Glutamatergic neuron (in vitro differentiated cells): ENCODE data around the gene R3HDM2. TPM values are rescaled to one million over a fixed set of nuclear protein-coding genes. Genes with fewer than 3 reads are reported as not detected.

ENCODE experiments used
- DNase-seq: peaks from one replicate; pipeline ENCODE4 v3.0.0; 2022
- H3K27ac Mint-ChIP-seq: one replicate; pipeline ENCODE4 v1.8.0; 2020; ENCODE audit warnings: mild to moderate bottlenecking, mixed read lengths, inconsistent platforms; ENCODE audit not compliant: unreplicated experiment
- H3K27me3 Mint-ChIP-seq: one replicate; pipeline ENCODE4 v1.8.0; 2020; ENCODE audit warnings: mild to moderate bottlenecking, moderate library complexity, mixed read lengths, inconsistent platforms; ENCODE audit not compliant: unreplicated experiment
- H3K36me3 Mint-ChIP-seq: one replicate; pipeline ENCODE4 v1.8.0; 2020; ENCODE audit warnings: mild to moderate bottlenecking, mixed read lengths, inconsistent platforms; ENCODE audit not compliant: unreplicated experiment
- H3K4me1 Mint-ChIP-seq: one replicate; pipeline ENCODE4 v1.8.0; 2020; ENCODE audit warnings: mild to moderate bottlenecking, low read depth, mixed read lengths, inconsistent platforms; ENCODE audit not compliant: unreplicated experiment
- H3K4me3 Mint-ChIP-seq: one replicate; pipeline ENCODE4 v1.8.0; 2020; ENCODE audit warnings: mild to moderate bottlenecking, mixed read lengths, inconsistent platforms; ENCODE audit not compliant: unreplicated experiment
- H3K9me3 Mint-ChIP-seq: one replicate; pipeline ENCODE4 v1.8.0; 2020; ENCODE audit warnings: mild to moderate bottlenecking, moderate library complexity, mixed read lengths, inconsistent platforms; ENCODE audit not compliant: unreplicated experiment
- total RNA-seq: library from RNA; stranded (reverse); fragmentation: NEBNext Ultra II Directional; extraction: Animal tissue kit (Norgen Biotek cat#: 25700); gene quantifications from one replicate; pipeline ENCODE4 v1.2.1, GENCODE V29; 2021; ENCODE audit not compliant: unreplicated experiment
- TF ChIP-seq, protein P1 (sequence below): fragments of 200-600 bp; sonication (generic); IDR thresholded peaks from one replicate; pipeline ENCODE4 v1.5.0; 2021; ENCODE audit not compliant: partially characterized antibody, unreplicated experiment

R3HDM2 gene
- total RNA-seq, 1 donor from 2014 or later, result 106 TPM

DNA sequence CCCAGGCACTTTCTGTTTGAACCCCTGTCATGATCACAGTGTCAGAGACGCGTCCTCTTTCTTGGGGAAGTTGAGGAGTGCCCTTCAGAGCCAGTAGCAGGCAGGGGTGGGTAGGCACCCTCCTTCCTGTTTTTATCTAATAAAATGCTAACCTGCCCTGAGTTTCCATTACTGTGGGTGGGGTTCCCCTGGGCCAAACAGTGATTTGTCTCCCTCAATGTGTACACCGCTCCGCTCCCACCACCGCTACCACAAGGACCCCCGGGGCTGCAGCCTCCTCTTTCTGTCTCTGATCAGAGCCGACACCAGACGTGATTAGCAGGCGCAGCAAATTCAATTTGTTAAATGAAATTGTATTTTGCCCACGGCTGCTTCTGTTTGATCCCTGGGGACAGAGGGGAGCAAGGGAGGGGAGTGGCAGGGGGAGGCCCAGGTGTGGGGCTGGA lies 196.2 kb downstream of the R3HDM2 start:
- DNase-seq, result no peak
- H3K4me3 Mint-ChIP-seq, result peak overlapping the region; percentile 53
- H3K9me3 Mint-ChIP-seq, result peaks cover 34% of the 10 kb centered on the region
- TF ChIP-seq, protein P1, sequence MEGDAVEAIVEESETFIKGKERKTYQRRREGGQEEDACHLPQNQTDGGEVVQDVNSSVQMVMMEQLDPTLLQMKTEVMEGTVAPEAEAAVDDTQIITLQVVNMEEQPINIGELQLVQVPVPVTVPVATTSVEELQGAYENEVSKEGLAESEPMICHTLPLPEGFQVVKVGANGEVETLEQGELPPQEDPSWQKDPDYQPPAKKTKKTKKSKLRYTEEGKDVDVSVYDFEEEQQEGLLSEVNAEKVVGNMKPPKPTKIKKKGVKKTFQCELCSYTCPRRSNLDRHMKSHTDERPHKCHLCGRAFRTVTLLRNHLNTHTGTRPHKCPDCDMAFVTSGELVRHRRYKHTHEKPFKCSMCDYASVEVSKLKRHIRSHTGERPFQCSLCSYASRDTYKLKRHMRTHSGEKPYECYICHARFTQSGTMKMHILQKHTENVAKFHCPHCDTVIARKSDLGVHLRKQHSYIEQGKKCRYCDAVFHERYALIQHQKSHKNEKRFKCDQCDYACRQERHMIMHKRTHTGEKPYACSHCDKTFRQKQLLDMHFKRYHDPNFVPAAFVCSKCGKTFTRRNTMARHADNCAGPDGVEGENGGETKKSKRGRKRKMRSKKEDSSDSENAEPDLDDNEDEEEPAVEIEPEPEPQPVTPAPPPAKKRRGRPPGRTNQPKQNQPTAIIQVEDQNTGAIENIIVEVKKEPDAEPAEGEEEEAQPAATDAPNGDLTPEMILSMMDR, result no peak
- no peaks in the 10 kb centered on the region for H3K36me3 Mint-ChIP-seq
- no peak overlapping the region for H3K27ac Mint-ChIP-seq
- peaks cover 37% of the 10 kb centered on the region for H3K27me3 Mint-ChIP-seq
- peaks cover 28% of the 10 kb centered on the region for H3K4me1 Mint-ChIP-seq

DNA sequence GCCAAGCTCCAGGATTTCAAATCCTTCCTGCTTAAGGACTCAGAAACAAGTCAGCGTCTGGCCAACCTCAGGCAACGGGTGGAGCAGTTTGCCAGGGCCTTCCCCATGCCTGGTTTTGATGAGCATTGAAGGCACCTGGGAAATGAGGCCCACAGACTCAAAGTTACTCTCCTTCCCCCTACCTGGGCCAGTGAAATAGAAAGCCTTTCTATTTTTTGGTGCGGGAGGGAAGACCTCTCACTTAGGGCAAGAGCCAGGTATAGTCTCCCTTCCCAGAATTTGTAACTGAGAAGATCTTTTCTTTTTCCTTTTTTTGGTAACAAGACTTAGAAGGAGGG lies 196.6 kb downstream of the R3HDM2 start:
- Mint-ChIP-seq H3K36me3 (no peaks in the 10 kb centered on the region), H3K4me1 (peaks cover 28% of the 10 kb centered on the region), H3K4me3 (peak overlapping the region; percentile 53), H3K27me3 (peaks cover 38% of the 10 kb centered on the region), H3K27ac (no peak overlapping the region), H3K9me3 (peaks cover 34% of the 10 kb centered on the region)
- TF ChIP-seq, protein P1, result no peak
- no peak for DNase-seq

DNA sequence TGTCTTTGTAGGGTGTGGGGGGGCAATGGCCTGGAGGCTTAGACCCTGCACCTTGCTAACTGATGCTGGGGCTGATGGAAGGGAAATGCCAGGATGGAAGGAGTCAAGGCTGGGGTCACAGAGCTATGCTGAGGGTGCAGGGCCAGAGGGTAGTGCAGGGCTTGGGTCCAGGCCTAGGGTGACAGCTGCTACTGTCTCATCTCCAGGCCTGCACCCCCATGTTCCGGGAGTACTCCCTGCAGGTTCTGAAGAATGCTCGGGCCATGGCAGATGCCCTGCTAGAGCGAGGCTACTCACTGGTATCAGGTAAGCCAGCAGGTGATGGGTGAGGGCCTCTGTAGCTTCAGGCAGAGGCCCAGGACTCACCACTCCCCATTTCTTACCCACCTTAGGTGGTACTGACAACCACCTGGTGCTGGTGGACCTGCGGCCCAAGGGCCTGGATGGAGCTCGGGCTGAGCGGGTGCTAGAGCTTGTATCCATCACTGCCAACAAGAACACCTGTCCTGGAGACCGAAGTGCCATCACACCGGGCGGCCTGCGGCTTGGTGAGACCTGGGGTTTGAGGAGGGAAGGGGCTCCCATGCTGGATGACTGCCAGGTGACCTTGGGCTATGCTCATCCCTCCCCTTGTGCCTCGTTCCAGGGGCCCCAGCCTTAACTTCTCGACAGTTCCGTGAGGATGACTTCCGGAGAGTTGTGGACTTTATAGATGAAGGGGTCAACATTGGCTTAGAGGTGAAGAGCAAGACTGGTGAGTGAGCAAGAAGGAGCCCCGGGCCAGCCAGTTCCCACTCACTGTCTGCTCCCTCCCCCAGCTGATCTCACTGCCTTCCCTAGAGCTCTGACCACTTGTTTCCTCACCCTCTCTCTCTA lies 197.2 kb downstream of the R3HDM2 start:
- H3K4me3 Mint-ChIP-seq, result peak overlapping the region; percentile 53
- no peaks in the 10 kb centered on the region for H3K36me3 Mint-ChIP-seq
- peaks cover 28% of the 10 kb centered on the region for H3K4me1 Mint-ChIP-seq
- no peak overlapping the region for H3K27ac Mint-ChIP-seq
- H3K27me3 Mint-ChIP-seq, result peaks cover 40% of the 10 kb centered on the region
- no peak for DNase-seq
- TF ChIP-seq, protein P1, result no peak
- peaks cover 31% of the 10 kb centered on the region for H3K9me3 Mint-ChIP-seq

DNA sequence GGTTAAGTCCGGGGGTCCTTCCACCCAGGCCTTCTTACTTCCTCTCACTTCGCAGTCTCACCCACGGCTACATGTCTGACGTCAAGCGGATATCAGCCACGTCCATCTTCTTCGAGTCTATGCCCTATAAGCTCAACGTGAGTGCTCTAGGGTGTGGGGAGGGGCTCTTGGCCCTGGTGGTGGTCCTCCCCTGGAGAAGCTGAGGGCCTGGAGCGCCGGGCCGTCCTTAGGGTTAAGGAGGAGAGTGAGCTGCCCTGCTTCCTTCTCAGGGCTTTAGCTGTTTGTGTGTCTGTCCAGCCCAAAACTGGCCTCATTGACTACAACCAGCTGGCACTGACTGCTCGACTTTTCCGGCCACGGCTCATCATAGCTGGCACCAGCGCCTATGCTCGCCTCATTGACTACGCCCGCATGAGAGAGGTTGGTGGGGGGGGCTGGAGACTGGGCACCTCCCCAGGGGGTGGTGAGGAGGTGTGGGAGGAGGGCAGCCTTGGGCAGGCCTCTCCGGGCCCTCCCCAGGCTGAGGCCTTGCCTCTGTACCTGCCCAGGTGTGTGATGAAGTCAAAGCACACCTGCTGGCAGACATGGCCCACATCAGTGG lies 198.6 kb downstream of the R3HDM2 start:
- H3K27ac Mint-ChIP-seq, result no peak overlapping the region
- H3K27me3 Mint-ChIP-seq, result peaks cover 38% of the 10 kb centered on the region
- no peaks in the 10 kb centered on the region for H3K36me3 Mint-ChIP-seq
- peak overlapping the region; percentile 50 for H3K4me3 Mint-ChIP-seq
- H3K4me1 Mint-ChIP-seq, result peaks cover 27% of the 10 kb centered on the region
- TF ChIP-seq, protein P1, result no peak
- DNase-seq, result no peak
- peaks cover 24% of the 10 kb centered on the region for H3K9me3 Mint-ChIP-seq
